H1 (cell line): ENCODE data around the gene ATP5PF.

Source experiments
- ASH2L ChIP-seq: fragments of 200-600, 300-600 bp; sonication (generic); IDR thresholded peaks from one replicate; pipeline ENCODE4 v1.7.1; 2017; ENCODE audit warnings: low read length
- CTCF ChIP-seq, 3 experiments: IDR thresholded peaks; 1 replicate in 2 of 3; 2 replicates in 1 of 3; pipeline versions ENCODE4 v1.5.1 to v1.6.1; 2011; ENCODE audit warnings: low read length in 3 of 3, mild to moderate bottlenecking in 3 of 3, inconsistent platforms in 2 of 3, low read depth in 1 of 3, moderate library complexity in 1 of 3; ENCODE audit not compliant: insufficient read depth in 1 of 3; ENCODE audit errors: control extremely low read depth in 1 of 3
- EP300 ChIP-seq, 2 experiments: IDR thresholded peaks; 1 replicate in 1 of 2; 2 replicates in 1 of 2; pipeline ENCODE4 v1.6.1; 2011 to 2012; ENCODE audit warnings: low read depth in 2 of 2, low read length in 2 of 2, mild to moderate bottlenecking in 2 of 2, borderline replicate concordance in 1 of 2, inconsistent platforms in 1 of 2, moderate library complexity in 1 of 2
- NANOG ChIP-seq: IDR thresholded peaks from 2 replicates; pipeline ENCODE4 v1.6.1; 2011; ENCODE audit warnings: low read length, low read depth, mild to moderate bottlenecking, inconsistent platforms; ENCODE audit not compliant: insufficient read depth, poor library complexity, severe bottlenecking
- POLR2A ChIP-seq, 2 experiments: IDR thresholded peaks; 1 replicate in 1 of 2; 2 replicates in 1 of 2; pipeline ENCODE4 v1.6.1; 2011; ENCODE audit warnings: low read depth in 2 of 2, low read length in 2 of 2, mild to moderate bottlenecking in 2 of 2; ENCODE audit errors: control extremely low read depth in 1 of 2
- POU5F1 ChIP-seq: IDR thresholded peaks from 2 replicates; pipeline ENCODE4 v1.6.1; 2011; ENCODE audit warnings: low read depth, mild to moderate bottlenecking, low read length, moderate library complexity
- RAD21 ChIP-seq, 2 experiments: IDR thresholded peaks in 1 of 2; conservative IDR thresholded peaks in 1 of 2; 2 replicates each; pipeline ENCODE4 v1.6.1; 2011; ENCODE audit warnings: low read depth in 2 of 2, low read length in 2 of 2, improper control_type of control experiment in 1 of 2, inconsistent platforms in 1 of 2, mild to moderate bottlenecking in 1 of 2, moderate library complexity in 1 of 2
- RFX5 ChIP-seq: IDR thresholded peaks from 2 replicates; pipeline ENCODE4 v1.6.1; 2011; ENCODE audit warnings: low read depth, low read length, improper control_type of control experiment, borderline replicate concordance
- SIN3A ChIP-seq, 2 experiments: IDR thresholded peaks in 1 of 2; conservative IDR thresholded peaks in 1 of 2; 2 replicates each; pipeline ENCODE4 v1.6.1; 2011 to 2012; ENCODE audit warnings: low read length in 2 of 2, improper control_type of control experiment in 1 of 2, low read depth in 1 of 2, mild to moderate bottlenecking in 1 of 2
- SP2 ChIP-seq: IDR thresholded peaks from 2 replicates; pipeline ENCODE4 v1.6.1; 2012; ENCODE audit warnings: mild to moderate bottlenecking, low read length, inconsistent platforms
- TAF1 ChIP-seq: IDR thresholded peaks from 2 replicates; pipeline ENCODE4 v1.6.1; 2011; ENCODE audit warnings: mild to moderate bottlenecking, low read depth, low read length
- TCF12 ChIP-seq: IDR thresholded peaks from 2 replicates; pipeline ENCODE4 v1.6.1; 2011; ENCODE audit warnings: low read depth, mild to moderate bottlenecking, low read length
- ZNF274 ChIP-seq: IDR thresholded peaks from 2 replicates; pipeline ENCODE4 v1.7.0; 2012; ENCODE audit warnings: low read length, borderline replicate concordance; ENCODE audit errors: extremely low read depth

- TF ChIP-seq TAF1 (no peak), RFX5 (no peak), POU5F1 (no peak), EP300 (IDR thresholded peaks at IDR 0.05; ENCODE audit: borderline replicate concordance in 1 of 2, low read depth in 2 of 2, low read length in 2 of 2) (no peak), CTCF (IDR thresholded peaks at IDR 0.05; ENCODE audit: control extremely low read depth in 1 of 3, insufficient read depth in 1 of 3, low read depth in 1 of 3, low read length in 3 of 3) (no peak), NANOG (no peak), ASH2L (no peak), TCF12 (no peak), RAD21 (IDR thresholded peaks at IDR 0.05 in 1 of 2, conservative IDR thresholded peaks at IDR 0.05 in 1 of 2; ENCODE audit: low read depth in 2 of 2, low read length in 2 of 2) (no peak), ZNF274 (no peak), SIN3A (conservative IDR thresholded peaks at IDR 0.05 in 1 of 2, IDR thresholded peaks at IDR 0.05 in 1 of 2; ENCODE audit: low read depth in 1 of 2, low read length in 2 of 2) (no peak), SP2 (no peak), POLR2A (IDR thresholded peaks at IDR 0.05; ENCODE audit: control extremely low read depth in 1 of 2, low read depth in 2 of 2, low read length in 2 of 2) (no peak)
These were observed 10.2 kb upstream of the ATP5PF start for GRCh38 chr21:25744854-25745253.
